OCI-LY7 (cell line): ENCODE measurements around the gene TRDN. TPM values are rescaled to one million over a fixed set of nuclear protein-coding genes. Genes with fewer than 3 reads are reported as not detected.

Source experiments
- BruUV-seq: library from RNA; stranded (reverse); fragments of 400-500 nt; replicated peaks from 2 replicates; lab custom pipeline; 2021; lab: Mats Ljungman, UMichigan
- CTCF ChIA-PET: fragments of 300-600 bp; sonication (Branson Sonifier 250); formaldehyde crosslinking; loops from one replicate; lab custom pipeline; 2022; ENCODE audit warnings: antibody characterized with exemption; ENCODE audit not compliant: unreplicated experiment; lab: Charles Lee
- POLR2A ChIA-PET: fragments of 300-600 bp; sonication (Branson Sonifier 250); formaldehyde crosslinking; loops from one replicate; lab custom pipeline; 2022; ENCODE audit warnings: antibody characterized with exemption; lab: Charles Lee
- DNase-seq: peaks from one replicate; pipeline ENCODE4 v3.0.0-alpha.2; 2015; ENCODE audit warnings: low spot score
- H2AFZ ChIP-seq: fragments of 200-600 bp; sonication (generic), shearing (Covaris generic); 2 replicates; pipeline ENCODE4 v1.6.1; 2014; ENCODE audit warnings: mild to moderate bottlenecking, antibody characterized with exemption, low read length, moderate library complexity
- H3K27ac ChIP-seq: fragments of 200-600 bp; sonication (generic); 2 replicates; pipeline ENCODE4 v1.5.1; 2014; ENCODE audit warnings: mixed run types, low read depth, mild to moderate bottlenecking, moderate library complexity, low read length, inconsistent platforms; ENCODE audit not compliant: poor library complexity, severe bottlenecking
- H3K36me3 ChIP-seq: fragments of 200-600 bp; sonication (generic); 2 replicates; pipeline ENCODE4 v1.6.1; 2014; ENCODE audit warnings: mild to moderate bottlenecking, antibody characterized with exemption, low read length, moderate library complexity, mixed read lengths; ENCODE audit not compliant: insufficient read depth
- H3K4me1 ChIP-seq: fragments of 200-600 bp; sonication (generic); 2 replicates; pipeline ENCODE4 v1.5.1; 2014; ENCODE audit warnings: mild to moderate bottlenecking, low read length; ENCODE audit not compliant: insufficient read depth, poor library complexity, severe bottlenecking
- H3K4me2 ChIP-seq: fragments of 200-600 bp; sonication (generic); 2 replicates; pipeline ENCODE4 v1.6.1; 2014; ENCODE audit warnings: mild to moderate bottlenecking, low read length
- H3K4me3 ChIP-seq: fragments of 200-600 bp; sonication (generic); 2 replicates; pipeline ENCODE4 v1.5.1; 2014; ENCODE audit warnings: mild to moderate bottlenecking, low read depth, low read length; ENCODE audit not compliant: poor library complexity, severe bottlenecking
- H3K79me2 ChIP-seq: fragments of 200-600 bp; sonication (generic); 2 replicates; pipeline ENCODE4 v1.6.1; 2016; ENCODE audit warnings: low read depth, mild to moderate bottlenecking, low read length, moderate library complexity, mixed read lengths; ENCODE audit not compliant: insufficient read depth
- H3K9me2 ChIP-seq: fragments of 200-600 bp; sonication (generic); 2 replicates; pipeline ENCODE4 v1.6.1; 2016; ENCODE audit warnings: mild to moderate bottlenecking, low read length, mixed read lengths; ENCODE audit not compliant: insufficient read depth
- H3K9me3 ChIP-seq: fragments of 200-600 bp; sonication (generic); 2 replicates; pipeline ENCODE4 v1.6.1; 2014; ENCODE audit warnings: mild to moderate bottlenecking, mixed run types, low read length, mixed read lengths
- H4K20me1 ChIP-seq: fragments of 200-600 bp; sonication (generic); 2 replicates; pipeline ENCODE4 v1.6.1; 2014; ENCODE audit warnings: mild to moderate bottlenecking, antibody characterized with exemption, low read length, moderate library complexity, mixed read lengths; ENCODE audit not compliant: insufficient read depth
- CTCF ChIP-seq: fragments of 200-600 bp; sonication (generic); conservative IDR thresholded peaks from 2 replicates; pipeline ENCODE4 v1.5.1; 2014; ENCODE audit warnings: mild to moderate bottlenecking, antibody characterized with exemption, low read length, moderate library complexity, mixed read lengths
- EZH2phosphoT487 ChIP-seq: fragments of 200-600 bp; sonication (generic); IDR thresholded peaks from 2 replicates; pipeline ENCODE4 v1.6.1; 2018; ENCODE audit warnings: low read depth, borderline replicate concordance, mild to moderate bottlenecking, mixed run types, antibody characterized with exemption, low read length, moderate library complexity, mixed read lengths
- intact Hi-C: fragments of 100-400 bp; cut with micrococcal nuclease; formaldehyde crosslinking; loops from one replicate; pipeline ENCODE4 v1.10.0; 2022; ENCODE audit not compliant: unreplicated experiment
- total RNA-seq, 2 experiments: library from RNA; depleted of rRNA in 1 of 2; stranded (reverse); fragments of >200 nt in 1 of 2; shearing (Covaris generic) in 1 of 2; gene quantifications; 2 replicates each; pipeline ENCODE4 v1.2.3, GENCODE V29; 2014 to 2022

TRDN gene
- total RNA-seq, 2 experiments from 2014 or later = not detected

GRCh38 chr6:123551939-123552707 is 84.6 kb downstream of the TRDN start:
- ChIA-PET POLR2A (interaction anchor here (0.6 to 1.2 kb wide), 2 partner anchors 21 to 1513 kb away, joined by 3 to 4 read pairs; no protein-coding TSS in a partner anchor), CTCF (no interaction called here)
- Histone ChIP-seq H3K27ac (no peak overlapping the region), H3K36me3 (no peaks in the 10 kb centered on the region), H3K79me2 (no peaks in the 10 kb centered on the region), H3K9me2 (no peaks in the 10 kb centered on the region), H4K20me1 (no peaks in the 10 kb centered on the region), H3K9me3 (no peaks in the 10 kb centered on the region), H3K4me2 (no peak overlapping the region), H3K4me1 (no peaks in the 10 kb centered on the region), H2AFZ (no peak overlapping the region), H3K4me3 (no peak overlapping the region)
- no peak for TF ChIP-seq CTCF
- no peak for TF ChIP-seq EZH2phosphoT487
- intact Hi-C loops = no loop called here
- no TSS peak for BruUV-seq
- no peak for DNase-seq

GRCh38 chr6:123550052-123550617 is 86.6 kb downstream of the TRDN start:
- no peaks in the 10 kb centered on the region for H3K79me2 ChIP-seq
- ChIA-PET CTCF (no interaction called here), POLR2A (no interaction called here)
- H3K9me3 ChIP-seq = no peaks in the 10 kb centered on the region
- H3K9me2 ChIP-seq = no peaks in the 10 kb centered on the region
- H4K20me1 ChIP-seq = no peaks in the 10 kb centered on the region
- BruUV-seq = no TSS peak
- no peaks in the 10 kb centered on the region for H3K36me3 ChIP-seq
- intact Hi-C loops = no loop called here
- no peak overlapping the region for H2AFZ ChIP-seq
- no peak overlapping the region for H3K27ac ChIP-seq
- no peak overlapping the region for H3K4me3 ChIP-seq
- no peak for TF ChIP-seq CTCF
- TF ChIP-seq EZH2phosphoT487 = no peak
- no peak for DNase-seq
- H3K4me1 ChIP-seq = no peaks in the 10 kb centered on the region
- H3K4me2 ChIP-seq = no peak overlapping the region

GRCh38 chr6:123549476-123549875 is 87.3 kb downstream of the TRDN start:
- Histone ChIP-seq H4K20me1 (no peaks in the 10 kb centered on the region), H3K4me2 (no peak overlapping the region), H3K36me3 (no peaks in the 10 kb centered on the region), H2AFZ (no peak overlapping the region), H3K4me3 (no peak overlapping the region), H3K27ac (no peak overlapping the region), H3K4me1 (no peaks in the 10 kb centered on the region), H3K9me2 (no peaks in the 10 kb centered on the region), H3K79me2 (no peaks in the 10 kb centered on the region), H3K9me3 (no peaks in the 10 kb centered on the region)
- no peak for TF ChIP-seq EZH2phosphoT487
- TF ChIP-seq CTCF = no peak
- no TSS peak for BruUV-seq
- ChIA-PET POLR2A (no interaction called here), CTCF (no interaction called here)
- DNase-seq = no peak
- intact Hi-C loops = no loop called here
